NCI-H1092 (cell line): Measurements from ENCODE around the gene CCDC92B.
"Not testable (repeated sequence)": the region's sequence is repeated elsewhere in the genome, so short reads cannot be mapped to it uniquely, and the experiment has no call there.

Source experiments
- DNase-seq: peaks from one replicate; lab custom pipeline; 2025; lab: John Stamatoyannopoulos, UW

CCDC92B gene

GRCh38 chr17:2703606-2704005, 45.8 kb downstream of the CCDC92B start:
- no peak for DNase-seq

GRCh38 chr17:2703181-2703580, 46.3 kb downstream of the CCDC92B start:
- DNase-seq: no peak

GRCh38 chr17:2701996-2702741, 47.3 kb downstream of the CCDC92B start:
- no peak for DNase-seq

GRCh38 chr17:2701161-2701995, 48.1 kb downstream of the CCDC92B start:
- DNase-seq: no peak

GRCh38 chr17:2700491-2701141, 48.8 kb downstream of the CCDC92B start:
- no peak for DNase-seq

GRCh38 chr17:2700030-2700490, 49.4 kb downstream of the CCDC92B start:
- DNase-seq: no peak

- DNase-seq: not testable (repeated sequence)
Measured at GRCh38 chr17:2699216-2699805, 50.1 kb downstream of the CCDC92B start.

GRCh38 chr17:2697611-2698162, 51.8 kb downstream of the CCDC92B start:
- no peak for DNase-seq

GRCh38 chr17:2695961-2696760, 53.3 kb downstream of the CCDC92B start:
- DNase-seq: no peak

GRCh38 chr17:2695243-2695960, 54.0 kb downstream of the CCDC92B start:
- no peak for DNase-seq

GRCh38 chr17:2694381-2695242, 54.8 kb downstream of the CCDC92B start:
- DNase-seq: no peak

- no peak for DNase-seq
Measured at GRCh38 chr17:2693561-2694380, 55.7 kb downstream of the CCDC92B start.

- no peak for DNase-seq
Measured at GRCh38 chr17:2692781-2693135, 56.7 kb downstream of the CCDC92B start.

- no peak for DNase-seq
Measured at GRCh38 chr17:2691965-2692780, 57.3 kb downstream of the CCDC92B start.

GRCh38 chr17:2691069-2691871, 58.2 kb downstream of the CCDC92B start:
- no peak for DNase-seq

- DNase-seq: no peak
Measured at GRCh38 chr17:2690165-2691068, 59.0 kb downstream of the CCDC92B start.
